Endothelial cell (in vitro differentiated cells): ENCODE results near the gene STK11. TPM values are rescaled to one million over a fixed set of nuclear protein-coding genes. Genes with fewer than 3 reads are reported as not detected.

Experiments used
- DNase-seq: peaks from one replicate; pipeline ENCODE4 v3.0.0; 2021; ENCODE audit warnings: low spot score
- H3K27ac Mint-ChIP-seq: one replicate; pipeline ENCODE4 v1.8.0; 2021; ENCODE audit warnings: mixed read lengths, inconsistent platforms; ENCODE audit not compliant: unreplicated experiment
- H3K27me3 Mint-ChIP-seq: one replicate; pipeline ENCODE4 v1.8.0; 2021; ENCODE audit warnings: mild to moderate bottlenecking, moderate library complexity, mixed read lengths, inconsistent platforms; ENCODE audit not compliant: unreplicated experiment
- H3K36me3 Mint-ChIP-seq: one replicate; pipeline ENCODE4 v1.8.0; 2021; ENCODE audit warnings: mild to moderate bottlenecking, low read depth, mixed read lengths, inconsistent platforms; ENCODE audit not compliant: unreplicated experiment
- H3K4me1 Mint-ChIP-seq: one replicate; pipeline ENCODE4 v1.8.0; 2021; ENCODE audit warnings: mild to moderate bottlenecking, mixed read lengths, inconsistent platforms; ENCODE audit not compliant: unreplicated experiment
- H3K4me3 Mint-ChIP-seq: one replicate; pipeline ENCODE4 v1.8.0; 2021; ENCODE audit warnings: mild to moderate bottlenecking, mixed read lengths, inconsistent platforms; ENCODE audit not compliant: unreplicated experiment
- H3K9me3 Mint-ChIP-seq: one replicate; pipeline ENCODE4 v1.8.0; 2021; ENCODE audit warnings: mixed read lengths, inconsistent platforms; ENCODE audit not compliant: unreplicated experiment
- total RNA-seq: library from RNA; stranded (reverse); fragmentation: NEBNext Ultra II Directional; extraction: Animal tissue kit (Norgen Biotek cat#: 25700); gene quantifications from one replicate; pipeline ENCODE4 v1.2.1, GENCODE V29; 2021; ENCODE audit not compliant: unreplicated experiment
- TF ChIP-seq, protein P1 (sequence below): fragments of 200-600 bp; sonication (generic); IDR thresholded peaks from one replicate; pipeline ENCODE4 v1.5.0; 2021; ENCODE audit warnings: antibody characterized with exemption; ENCODE audit not compliant: unreplicated experiment

Gene STK11
- total RNA-seq, 1 donor from 2014 or later: 63.9 TPM

DNA sequence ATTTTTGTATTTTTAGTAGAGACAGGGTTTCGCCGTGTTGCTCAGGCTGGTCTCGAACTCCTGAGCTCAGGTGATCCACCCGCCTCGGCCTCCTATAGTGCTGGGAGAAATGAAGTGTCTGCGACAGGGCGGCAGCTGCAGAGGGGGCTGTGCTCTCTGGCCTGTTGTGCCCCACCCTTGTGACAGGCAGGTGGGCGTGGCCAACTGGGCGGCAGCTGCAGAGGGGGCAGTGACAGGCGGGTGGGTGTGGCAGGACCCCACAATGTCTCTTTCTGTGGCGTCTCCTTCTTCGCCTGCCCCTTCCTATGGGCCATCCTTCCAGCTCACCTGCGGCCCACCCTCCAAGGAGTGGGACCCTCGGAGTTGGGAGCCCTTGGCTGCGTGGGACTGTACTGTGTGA, 11.8 kb downstream of the STK11 start:
- H3K4me3 Mint-ChIP-seq: no peak overlapping the region
- H3K4me1 Mint-ChIP-seq: peaks cover 17% of the 10 kb centered on the region
- H3K27ac Mint-ChIP-seq: no peak overlapping the region
- H3K27me3 Mint-ChIP-seq: peaks cover 7% of the 10 kb centered on the region
- no peak for DNase-seq
- H3K36me3 Mint-ChIP-seq: peaks cover 8% of the 10 kb centered on the region
- no peaks in the 10 kb centered on the region for H3K9me3 Mint-ChIP-seq
- TF ChIP-seq, protein P1, sequence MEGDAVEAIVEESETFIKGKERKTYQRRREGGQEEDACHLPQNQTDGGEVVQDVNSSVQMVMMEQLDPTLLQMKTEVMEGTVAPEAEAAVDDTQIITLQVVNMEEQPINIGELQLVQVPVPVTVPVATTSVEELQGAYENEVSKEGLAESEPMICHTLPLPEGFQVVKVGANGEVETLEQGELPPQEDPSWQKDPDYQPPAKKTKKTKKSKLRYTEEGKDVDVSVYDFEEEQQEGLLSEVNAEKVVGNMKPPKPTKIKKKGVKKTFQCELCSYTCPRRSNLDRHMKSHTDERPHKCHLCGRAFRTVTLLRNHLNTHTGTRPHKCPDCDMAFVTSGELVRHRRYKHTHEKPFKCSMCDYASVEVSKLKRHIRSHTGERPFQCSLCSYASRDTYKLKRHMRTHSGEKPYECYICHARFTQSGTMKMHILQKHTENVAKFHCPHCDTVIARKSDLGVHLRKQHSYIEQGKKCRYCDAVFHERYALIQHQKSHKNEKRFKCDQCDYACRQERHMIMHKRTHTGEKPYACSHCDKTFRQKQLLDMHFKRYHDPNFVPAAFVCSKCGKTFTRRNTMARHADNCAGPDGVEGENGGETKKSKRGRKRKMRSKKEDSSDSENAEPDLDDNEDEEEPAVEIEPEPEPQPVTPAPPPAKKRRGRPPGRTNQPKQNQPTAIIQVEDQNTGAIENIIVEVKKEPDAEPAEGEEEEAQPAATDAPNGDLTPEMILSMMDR: no peak

DNA sequence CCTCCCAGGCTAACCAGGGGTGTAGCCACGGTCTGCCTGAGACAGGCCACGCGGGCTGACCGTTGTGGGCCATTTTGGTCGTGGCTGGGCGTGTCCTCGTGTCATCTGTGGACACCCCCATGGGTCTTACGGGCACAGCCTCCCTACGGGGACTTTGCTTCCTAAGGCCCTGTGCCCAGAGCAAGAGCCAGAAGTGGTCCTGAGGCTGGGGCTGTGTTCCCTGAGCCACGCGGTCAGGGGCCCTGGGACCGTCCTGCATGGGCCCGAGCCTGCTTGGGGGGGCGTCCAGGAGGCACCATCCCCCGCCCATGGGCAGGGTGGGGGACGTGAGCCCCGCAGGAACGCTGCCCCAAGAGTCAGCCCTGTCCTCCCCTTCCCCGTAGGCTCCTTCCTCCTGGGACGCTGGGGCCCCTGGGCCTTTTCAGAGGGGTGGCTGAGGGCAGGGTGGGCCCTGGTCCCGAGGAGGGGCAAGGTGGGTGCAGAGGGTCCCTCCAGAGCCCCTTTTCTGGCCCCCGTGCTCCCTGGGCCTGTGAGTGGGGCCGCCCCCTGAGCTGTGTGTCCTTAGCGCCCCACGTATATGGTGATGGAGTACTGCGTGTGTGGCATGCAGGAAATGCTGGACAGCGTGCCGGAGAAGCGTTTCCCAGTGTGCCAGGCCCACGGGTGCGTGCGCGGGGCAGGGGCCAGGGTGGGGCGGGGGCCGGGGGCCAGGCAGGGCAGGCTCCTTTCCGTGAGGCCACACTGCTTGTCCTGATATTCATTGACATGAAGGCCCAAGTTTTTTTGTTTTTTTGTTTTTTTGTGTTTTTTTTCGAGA, 13.4 kb downstream of the STK11 start:
- H3K27me3 Mint-ChIP-seq: peaks cover 7% of the 10 kb centered on the region
- TF ChIP-seq, protein P1: no peak
- H3K27ac Mint-ChIP-seq: no peak overlapping the region
- DNase-seq: no peak
- H3K9me3 Mint-ChIP-seq: no peaks in the 10 kb centered on the region
- peaks cover 8% of the 10 kb centered on the region for H3K4me1 Mint-ChIP-seq
- H3K4me3 Mint-ChIP-seq: no peak overlapping the region
- peaks cover under 1% of the 10 kb centered on the region for H3K36me3 Mint-ChIP-seq

DNA sequence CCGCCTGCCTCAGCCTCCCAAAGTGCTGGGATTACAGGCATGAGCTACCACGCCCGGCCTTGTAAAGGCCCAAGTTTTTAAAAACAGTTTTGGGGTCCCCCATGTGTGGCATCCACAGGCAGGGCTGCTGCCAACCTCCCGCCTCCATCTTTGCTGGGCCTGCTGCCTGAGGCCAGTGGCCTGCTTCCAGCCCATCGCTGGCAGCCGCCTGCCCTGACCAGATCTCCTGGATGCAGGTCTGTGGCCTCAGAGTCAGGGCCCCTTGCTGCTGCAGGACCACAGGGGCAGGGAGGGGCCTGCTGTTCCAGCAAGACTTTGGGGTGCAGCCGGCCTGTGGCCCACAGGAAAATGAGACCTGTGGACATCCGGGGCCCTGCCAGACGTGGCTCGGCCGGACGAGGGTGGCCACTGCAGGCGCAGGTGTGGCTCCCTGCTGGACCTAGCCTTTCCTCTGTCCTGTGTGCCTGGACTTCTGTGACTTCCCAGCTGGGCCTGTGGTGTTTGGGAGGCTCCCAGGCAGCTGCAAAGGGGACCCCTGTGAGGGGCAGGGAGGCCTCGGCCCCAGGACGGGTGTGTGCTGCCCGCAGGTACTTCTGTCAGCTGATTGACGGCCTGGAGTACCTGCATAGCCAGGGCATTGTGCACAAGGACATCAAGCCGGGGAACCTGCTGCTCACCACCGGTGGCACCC, 14.4 kb downstream of the STK11 start:
- Mint-ChIP-seq H3K4me1 (peaks cover 4% of the 10 kb centered on the region), H3K9me3 (no peaks in the 10 kb centered on the region), H3K36me3 (no peaks in the 10 kb centered on the region), H3K27me3 (peaks cover 7% of the 10 kb centered on the region), H3K27ac (no peak overlapping the region), H3K4me3 (no peak overlapping the region)
- no peak for DNase-seq
- TF ChIP-seq, protein P1: no peak

DNA sequence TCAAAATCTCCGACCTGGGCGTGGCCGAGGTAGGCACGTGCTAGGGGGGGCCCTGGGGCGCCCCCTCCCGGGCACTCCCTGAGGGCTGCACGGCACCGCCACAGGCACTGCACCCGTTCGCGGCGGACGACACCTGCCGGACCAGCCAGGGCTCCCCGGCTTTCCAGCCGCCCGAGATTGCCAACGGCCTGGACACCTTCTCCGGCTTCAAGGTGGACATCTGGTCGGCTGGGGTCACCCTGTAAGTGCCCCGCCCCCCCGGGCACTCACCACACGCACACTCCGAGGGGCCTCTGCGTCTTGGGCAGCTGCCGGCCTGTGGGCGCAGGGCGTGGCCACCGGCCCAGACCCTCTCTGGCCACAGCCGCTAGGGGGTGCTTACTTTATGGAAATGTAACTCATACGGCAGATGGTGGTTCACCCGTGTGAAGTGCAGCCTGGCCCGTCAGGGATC, 14.9 kb downstream of the STK11 start:
- Mint-ChIP-seq H3K27ac (no peak overlapping the region), H3K9me3 (no peaks in the 10 kb centered on the region), H3K27me3 (peaks cover 7% of the 10 kb centered on the region), H3K4me3 (no peak overlapping the region), H3K36me3 (no peaks in the 10 kb centered on the region), H3K4me1 (peaks cover 4% of the 10 kb centered on the region)
- TF ChIP-seq, protein P1: no peak
- DNase-seq: no peak
